ENCODE data around the gene MX1.

Gene MX1

GRCh38 chr21:41483415-41483814 is 57.4 kb downstream of the MX1 start:
- Histone ChIP-seq H3K9me3 (ENCODE audit: control insufficient read depth, low read depth, low read length) (no peaks in the 10 kb centered on the region), H3K4me1 (ENCODE audit: control insufficient read depth, low read depth, low read length) (peaks cover 21% of the 10 kb centered on the region), H3K27ac (ENCODE audit: low read length) (no peak overlapping the region), H3K36me3 (ENCODE audit: control insufficient read depth, low read depth, low read length) (no peaks in the 10 kb centered on the region), H3K4me3 (ENCODE audit: low read length) (no peak overlapping the region), H3K27me3 (ENCODE audit: control insufficient read depth, insufficient read depth, low read length) (no peaks in the 10 kb centered on the region), H3K9ac (ENCODE audit: low read length) (no peak overlapping the region)

GRCh38 chr21:41483973-41484372 is 57.9 kb downstream of the MX1 start:
- no peaks in the 10 kb centered on the region for H3K36me3 ChIP-seq (ENCODE audit: control insufficient read depth, low read depth, low read length)
- no peaks in the 10 kb centered on the region for H3K9me3 ChIP-seq (ENCODE audit: control insufficient read depth, low read depth, low read length)
- H3K27ac ChIP-seq (ENCODE audit: low read length), result no peak overlapping the region
- peaks cover 16% of the 10 kb centered on the region for H3K4me1 ChIP-seq (ENCODE audit: control insufficient read depth, low read depth, low read length)
- no peak overlapping the region for H3K9ac ChIP-seq (ENCODE audit: low read length)
- no peak overlapping the region for H3K4me3 ChIP-seq (ENCODE audit: low read length)
- H3K27me3 ChIP-seq (ENCODE audit: control insufficient read depth, insufficient read depth, low read length), result no peaks in the 10 kb centered on the region

GRCh38 chr21:41487082-41487481 is 61.0 kb downstream of the MX1 start:
- H3K4me3 ChIP-seq (ENCODE audit: low read length), result no peak overlapping the region
- H3K4me1 ChIP-seq (ENCODE audit: control insufficient read depth, low read depth, low read length), result peaks cover 4% of the 10 kb centered on the region
- no peak overlapping the region for H3K27ac ChIP-seq (ENCODE audit: low read length)
- no peaks in the 10 kb centered on the region for H3K9me3 ChIP-seq (ENCODE audit: control insufficient read depth, low read depth, low read length)
- no peaks in the 10 kb centered on the region for H3K27me3 ChIP-seq (ENCODE audit: control insufficient read depth, insufficient read depth, low read length)
- H3K9ac ChIP-seq (ENCODE audit: low read length), result no peak overlapping the region
- H3K36me3 ChIP-seq (ENCODE audit: control insufficient read depth, low read depth, low read length), result no peaks in the 10 kb centered on the region

DNA sequence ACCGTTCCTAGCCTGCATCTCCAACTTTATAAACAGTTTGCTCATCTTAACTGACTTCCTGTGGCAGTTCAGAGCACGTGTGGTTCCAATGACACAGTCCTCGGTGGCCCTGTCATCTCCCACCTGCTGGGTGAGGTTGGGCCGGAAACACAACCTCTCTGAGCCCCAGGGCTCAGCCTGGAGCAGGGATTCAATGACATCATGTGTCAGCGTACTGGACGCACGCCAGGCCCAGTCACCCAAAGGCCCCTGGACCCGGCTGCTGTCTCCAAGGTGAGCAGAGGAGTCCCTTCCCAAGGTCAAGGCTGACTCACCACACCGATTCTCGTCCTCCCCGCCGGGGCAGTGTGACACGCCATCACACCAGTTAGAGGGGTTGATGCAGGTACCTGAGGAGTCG is 62.0 kb downstream of the MX1 start:
- no peaks in the 10 kb centered on the region for H3K27me3 ChIP-seq (ENCODE audit: control insufficient read depth, insufficient read depth, low read length)
- H3K9me3 ChIP-seq (ENCODE audit: control insufficient read depth, low read depth, low read length), result no peaks in the 10 kb centered on the region
- peaks cover 4% of the 10 kb centered on the region for H3K4me1 ChIP-seq (ENCODE audit: control insufficient read depth, low read depth, low read length)
- no peak overlapping the region for H3K4me3 ChIP-seq (ENCODE audit: low read length)
- H3K36me3 ChIP-seq (ENCODE audit: control insufficient read depth, low read depth, low read length), result no peaks in the 10 kb centered on the region
- no peak overlapping the region for H3K27ac ChIP-seq (ENCODE audit: low read length)
- no peak overlapping the region for H3K9ac ChIP-seq (ENCODE audit: low read length)

DNA sequence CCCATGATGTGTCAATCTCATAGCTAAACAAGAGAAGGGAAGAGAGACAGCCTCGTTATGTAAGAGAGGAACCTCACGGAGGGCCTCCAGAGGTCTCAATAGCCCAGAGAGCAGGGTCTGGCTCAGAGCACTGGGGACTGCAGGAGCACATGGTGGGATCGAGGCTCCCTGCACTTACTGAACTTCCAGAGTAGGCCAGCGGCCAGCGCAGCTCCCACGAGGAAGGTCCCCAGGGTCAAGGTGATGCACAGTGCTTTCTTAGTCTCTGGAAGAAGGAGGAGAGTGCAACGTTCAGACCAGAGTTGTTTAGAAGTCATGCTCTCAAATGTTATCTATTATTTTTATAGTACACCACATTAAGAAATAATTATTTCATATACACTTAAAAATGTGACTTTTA is 63.3 kb downstream of the MX1 start:
- no peak overlapping the region for H3K27ac ChIP-seq (ENCODE audit: low read length)
- no peak overlapping the region for H3K9ac ChIP-seq (ENCODE audit: low read length)
- no peaks in the 10 kb centered on the region for H3K27me3 ChIP-seq (ENCODE audit: control insufficient read depth, insufficient read depth, low read length)
- H3K36me3 ChIP-seq (ENCODE audit: control insufficient read depth, low read depth, low read length), result no peaks in the 10 kb centered on the region
- H3K4me1 ChIP-seq (ENCODE audit: control insufficient read depth, low read depth, low read length), result peaks cover 4% of the 10 kb centered on the region
- no peaks in the 10 kb centered on the region for H3K9me3 ChIP-seq (ENCODE audit: control insufficient read depth, low read depth, low read length)
- no peak overlapping the region for H3K4me3 ChIP-seq (ENCODE audit: low read length)

- no peaks in the 10 kb centered on the region for H3K27me3 ChIP-seq (ENCODE audit: control insufficient read depth, insufficient read depth, low read length)
- no peak overlapping the region for H3K4me3 ChIP-seq (ENCODE audit: low read length)
- H3K9ac ChIP-seq (ENCODE audit: low read length), result no peak overlapping the region
- no peaks in the 10 kb centered on the region for H3K36me3 ChIP-seq (ENCODE audit: control insufficient read depth, low read depth, low read length)
- no peaks in the 10 kb centered on the region for H3K9me3 ChIP-seq (ENCODE audit: control insufficient read depth, low read depth, low read length)
- H3K27ac ChIP-seq (ENCODE audit: low read length), result no peak overlapping the region
- H3K4me1 ChIP-seq (ENCODE audit: control insufficient read depth, low read depth, low read length), result peaks cover 4% of the 10 kb centered on the region
These were observed 64.3 kb downstream of the MX1 start for GRCh38 chr21:41490330-41490729.

- Histone ChIP-seq H3K27ac (ENCODE audit: low read length) (no peak overlapping the region), H3K4me3 (ENCODE audit: low read length) (no peak overlapping the region), H3K9me3 (ENCODE audit: control insufficient read depth, low read depth, low read length) (no peaks in the 10 kb centered on the region), H3K9ac (ENCODE audit: low read length) (no peak overlapping the region), H3K4me1 (ENCODE audit: control insufficient read depth, low read depth, low read length) (peaks cover 4% of the 10 kb centered on the region), H3K27me3 (ENCODE audit: control insufficient read depth, insufficient read depth, low read length) (no peaks in the 10 kb centered on the region), H3K36me3 (ENCODE audit: control insufficient read depth, low read depth, low read length) (no peaks in the 10 kb centered on the region)
These were observed 65.4 kb downstream of the MX1 start for GRCh38 chr21:41491412-41491811.

- Histone ChIP-seq H3K27me3 (ENCODE audit: control insufficient read depth, insufficient read depth, low read length) (no peaks in the 10 kb centered on the region), H3K4me1 (ENCODE audit: control insufficient read depth, low read depth, low read length) (no peaks in the 10 kb centered on the region), H3K9me3 (ENCODE audit: control insufficient read depth, low read depth, low read length) (no peaks in the 10 kb centered on the region), H3K36me3 (ENCODE audit: control insufficient read depth, low read depth, low read length) (no peaks in the 10 kb centered on the region), H3K9ac (ENCODE audit: low read length) (no peak overlapping the region), H3K27ac (ENCODE audit: low read length) (no peak overlapping the region), H3K4me3 (ENCODE audit: low read length) (no peak overlapping the region)
These were observed 68.2 kb downstream of the MX1 start for GRCh38 chr21:41494242-41494641.

- no peaks in the 10 kb centered on the region for H3K4me1 ChIP-seq (ENCODE audit: control insufficient read depth, low read depth, low read length)
- H3K27me3 ChIP-seq (ENCODE audit: control insufficient read depth, insufficient read depth, low read length), result no peaks in the 10 kb centered on the region
- H3K9ac ChIP-seq (ENCODE audit: low read length), result no peak overlapping the region
- no peaks in the 10 kb centered on the region for H3K36me3 ChIP-seq (ENCODE audit: control insufficient read depth, low read depth, low read length)
- no peak overlapping the region for H3K4me3 ChIP-seq (ENCODE audit: low read length)
- no peaks in the 10 kb centered on the region for H3K9me3 ChIP-seq (ENCODE audit: control insufficient read depth, low read depth, low read length)
- no peak overlapping the region for H3K27ac ChIP-seq (ENCODE audit: low read length)
These were observed 71.0 kb downstream of the MX1 start for GRCh38 chr21:41497008-41497407.

DNA sequence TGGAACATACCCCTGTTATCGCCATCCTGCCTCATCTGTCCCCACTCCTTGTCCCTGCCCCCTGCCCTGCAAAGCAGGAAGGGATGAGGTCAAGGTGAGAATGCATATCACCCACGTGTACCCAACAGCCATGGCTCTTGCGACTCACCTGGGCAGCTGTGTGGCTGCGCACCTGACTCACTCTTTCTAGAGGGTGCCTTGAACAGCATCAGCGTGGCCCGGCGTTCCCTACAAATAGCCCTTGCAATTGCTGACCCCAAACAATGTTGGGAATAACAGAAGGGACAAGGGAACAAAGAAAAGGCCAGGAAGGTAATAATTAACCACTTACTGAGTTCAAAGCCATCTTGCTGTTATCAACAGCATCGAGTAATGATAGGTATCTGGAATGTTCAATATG is 71.7 kb downstream of the MX1 start:
- Histone ChIP-seq H3K27me3 (ENCODE audit: control insufficient read depth, insufficient read depth, low read length) (no peaks in the 10 kb centered on the region), H3K36me3 (ENCODE audit: control insufficient read depth, low read depth, low read length) (no peaks in the 10 kb centered on the region), H3K4me1 (ENCODE audit: control insufficient read depth, low read depth, low read length) (no peaks in the 10 kb centered on the region), H3K9me3 (ENCODE audit: control insufficient read depth, low read depth, low read length) (no peaks in the 10 kb centered on the region), H3K27ac (ENCODE audit: low read length) (no peak overlapping the region), H3K9ac (ENCODE audit: low read length) (no peak overlapping the region), H3K4me3 (ENCODE audit: low read length) (no peak overlapping the region)

- no peak overlapping the region for H3K27ac ChIP-seq (ENCODE audit: low read length)
- peaks cover 3% of the 10 kb centered on the region for H3K27me3 ChIP-seq (ENCODE audit: control insufficient read depth, insufficient read depth, low read length)
These were observed 73.9 kb downstream of the MX1 start for GRCh38 chr21:41499920-41500319.

GRCh38 chr21:41500363-41500762 is 74.3 kb downstream of the MX1 start:
- H3K4me3 ChIP-seq (ENCODE audit: low read length), result no peak overlapping the region
- peaks cover 7% of the 10 kb centered on the region for H3K27me3 ChIP-seq (ENCODE audit: control insufficient read depth, insufficient read depth, low read length)
- no peak overlapping the region for H3K9ac ChIP-seq (ENCODE audit: low read length)
- no peaks in the 10 kb centered on the region for H3K4me1 ChIP-seq (ENCODE audit: control insufficient read depth, low read depth, low read length)
- no peaks in the 10 kb centered on the region for H3K36me3 ChIP-seq (ENCODE audit: control insufficient read depth, low read depth, low read length)
- no peak overlapping the region for H3K27ac ChIP-seq (ENCODE audit: low read length)
- no peaks in the 10 kb centered on the region for H3K9me3 ChIP-seq (ENCODE audit: control insufficient read depth, low read depth, low read length)

More at GRCh38 chr21:41499920-41500319, 73.9 kb downstream of the MX1 start:
- Histone ChIP-seq H3K9me3 (ENCODE audit: control insufficient read depth, low read depth, low read length) (no peaks in the 10 kb centered on the region), H3K9ac (ENCODE audit: low read length) (no peak overlapping the region), H3K36me3 (ENCODE audit: control insufficient read depth, low read depth, low read length) (no peaks in the 10 kb centered on the region), H3K4me3 (ENCODE audit: low read length) (no peak overlapping the region), H3K4me1 (ENCODE audit: control insufficient read depth, low read depth, low read length) (no peaks in the 10 kb centered on the region)

Measured in iPS-18a (cell line).